ENCODE measurements around the gene LRRC4.

DNA sequence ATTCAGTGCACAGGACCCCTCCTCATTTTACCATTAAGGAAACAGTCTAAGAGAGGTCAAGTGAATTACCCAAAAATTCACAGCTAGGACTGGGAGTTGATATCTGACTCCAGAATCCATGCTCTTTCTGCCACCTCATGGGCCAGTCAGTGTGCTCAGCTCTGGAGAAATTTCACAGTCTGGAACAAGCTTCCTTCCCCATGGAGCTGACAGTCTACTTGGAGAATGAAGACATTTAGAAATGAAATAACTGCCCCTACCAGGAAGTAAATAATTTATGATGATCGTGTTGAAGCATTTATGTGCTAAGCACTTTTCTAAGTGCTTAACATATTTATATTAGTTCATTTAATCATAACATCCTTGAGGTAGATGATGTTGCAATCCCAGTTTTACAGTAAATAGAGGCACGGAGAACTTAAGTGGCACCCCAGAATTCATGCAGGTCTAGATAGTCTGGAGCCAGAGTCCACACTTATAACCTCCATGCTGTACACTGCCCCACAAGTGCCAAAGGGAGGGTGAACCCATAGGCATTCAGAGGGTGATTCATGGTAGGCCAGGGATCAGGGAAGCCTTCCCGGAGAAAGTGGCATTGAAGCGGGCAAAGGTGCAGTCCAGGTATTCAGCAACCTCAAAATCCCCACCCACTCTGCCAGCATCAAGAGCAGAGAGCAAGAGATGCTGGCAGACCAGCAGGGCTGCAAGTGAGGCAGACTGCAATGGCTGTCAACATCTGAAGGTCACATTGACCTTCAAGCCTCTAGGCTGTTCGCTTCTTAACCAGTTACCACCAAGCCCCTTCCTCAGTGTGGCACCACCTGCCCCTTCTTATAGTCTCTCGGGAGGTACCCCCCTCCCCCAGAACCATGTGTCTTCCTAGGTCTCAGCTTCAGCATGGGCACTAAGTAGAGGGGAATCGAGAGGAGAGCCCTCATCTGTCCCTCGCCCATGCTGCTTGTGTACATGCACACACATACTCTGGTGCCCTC, 38.4 kb upstream of the LRRC4 start:
- TF ChIP-seq CTCF (tag by site-specific recombination; IDR thresholded peaks at IDR 0.05) (no peak), ZNF112 (tag by site-specific recombination; IDR thresholded peaks at IDR 0.05) (no peak), TCF7L2 (IDR thresholded peaks at IDR 0.05; ENCODE audit: borderline replicate concordance, low read depth, low read length) (no peak), ZNF561 (tag by site-specific recombination; IDR thresholded peaks at IDR 0.05; ENCODE audit: borderline replicate concordance) (no peak), ZNF585B (tag by site-specific recombination; IDR thresholded peaks at IDR 0.05) (no peak), REPIN1 (tag by site-specific recombination; IDR thresholded peaks at IDR 0.05; ENCODE audit: low read depth) (no peak), ZNF660 (tag by site-specific recombination; IDR thresholded peaks at IDR 0.05) (no peak), ZNF354C (tag by site-specific recombination; IDR thresholded peaks at IDR 0.05; ENCODE audit: borderline replicate concordance, low read depth) (no peak), ZNF514 (tag by site-specific recombination; IDR thresholded peaks at IDR 0.05) (no peak), ZFP41 (tag by site-specific recombination; IDR thresholded peaks at IDR 0.05; ENCODE audit: borderline replicate concordance) (no peak)
- TF ChIP-seq, protein P1, sequence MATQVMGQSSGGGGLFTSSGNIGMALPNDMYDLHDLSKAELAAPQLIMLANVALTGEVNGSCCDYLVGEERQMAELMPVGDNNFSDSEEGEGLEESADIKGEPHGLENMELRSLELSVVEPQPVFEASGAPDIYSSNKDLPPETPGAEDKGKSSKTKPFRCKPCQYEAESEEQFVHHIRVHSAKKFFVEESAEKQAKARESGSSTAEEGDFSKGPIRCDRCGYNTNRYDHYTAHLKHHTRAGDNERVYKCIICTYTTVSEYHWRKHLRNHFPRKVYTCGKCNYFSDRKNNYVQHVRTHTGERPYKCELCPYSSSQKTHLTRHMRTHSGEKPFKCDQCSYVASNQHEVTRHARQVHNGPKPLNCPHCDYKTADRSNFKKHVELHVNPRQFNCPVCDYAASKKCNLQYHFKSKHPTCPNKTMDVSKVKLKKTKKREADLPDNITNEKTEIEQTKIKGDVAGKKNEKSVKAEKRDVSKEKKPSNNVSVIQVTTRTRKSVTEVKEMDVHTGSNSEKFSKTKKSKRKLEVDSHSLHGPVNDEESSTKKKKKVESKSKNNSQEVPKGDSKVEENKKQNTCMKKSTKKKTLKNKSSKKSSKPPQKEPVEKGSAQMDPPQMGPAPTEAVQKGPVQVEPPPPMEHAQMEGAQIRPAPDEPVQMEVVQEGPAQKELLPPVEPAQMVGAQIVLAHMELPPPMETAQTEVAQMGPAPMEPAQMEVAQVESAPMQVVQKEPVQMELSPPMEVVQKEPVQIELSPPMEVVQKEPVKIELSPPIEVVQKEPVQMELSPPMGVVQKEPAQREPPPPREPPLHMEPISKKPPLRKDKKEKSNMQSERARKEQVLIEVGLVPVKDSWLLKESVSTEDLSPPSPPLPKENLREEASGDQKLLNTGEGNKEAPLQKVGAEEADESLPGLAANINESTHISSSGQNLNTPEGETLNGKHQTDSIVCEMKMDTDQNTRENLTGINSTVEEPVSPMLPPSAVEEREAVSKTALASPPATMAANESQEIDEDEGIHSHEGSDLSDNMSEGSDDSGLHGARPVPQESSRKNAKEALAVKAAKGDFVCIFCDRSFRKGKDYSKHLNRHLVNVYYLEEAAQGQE (tag by site-specific recombination; IDR thresholded peaks at IDR 0.05): no peak
- TF ChIP-seq, protein P2, sequence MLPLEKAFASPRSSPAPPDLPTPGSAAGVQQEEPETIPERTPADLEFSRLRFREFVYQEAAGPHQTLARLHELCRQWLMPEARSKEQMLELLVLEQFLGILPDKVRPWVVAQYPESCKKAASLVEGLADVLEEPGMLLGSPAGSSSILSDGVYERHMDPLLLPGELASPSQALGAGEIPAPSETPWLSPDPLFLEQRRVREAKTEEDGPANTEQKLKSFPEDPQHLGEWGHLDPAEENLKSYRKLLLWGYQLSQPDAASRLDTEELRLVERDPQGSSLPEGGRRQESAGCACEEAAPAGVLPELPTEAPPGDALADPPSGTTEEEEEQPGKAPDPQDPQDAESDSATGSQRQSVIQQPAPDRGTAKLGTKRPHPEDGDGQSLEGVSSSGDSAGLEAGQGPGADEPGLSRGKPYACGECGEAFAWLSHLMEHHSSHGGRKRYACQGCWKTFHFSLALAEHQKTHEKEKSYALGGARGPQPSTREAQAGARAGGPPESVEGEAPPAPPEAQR (tag by site-specific recombination; IDR thresholded peaks at IDR 0.05): no peak
- TF ChIP-seq, protein P3, sequence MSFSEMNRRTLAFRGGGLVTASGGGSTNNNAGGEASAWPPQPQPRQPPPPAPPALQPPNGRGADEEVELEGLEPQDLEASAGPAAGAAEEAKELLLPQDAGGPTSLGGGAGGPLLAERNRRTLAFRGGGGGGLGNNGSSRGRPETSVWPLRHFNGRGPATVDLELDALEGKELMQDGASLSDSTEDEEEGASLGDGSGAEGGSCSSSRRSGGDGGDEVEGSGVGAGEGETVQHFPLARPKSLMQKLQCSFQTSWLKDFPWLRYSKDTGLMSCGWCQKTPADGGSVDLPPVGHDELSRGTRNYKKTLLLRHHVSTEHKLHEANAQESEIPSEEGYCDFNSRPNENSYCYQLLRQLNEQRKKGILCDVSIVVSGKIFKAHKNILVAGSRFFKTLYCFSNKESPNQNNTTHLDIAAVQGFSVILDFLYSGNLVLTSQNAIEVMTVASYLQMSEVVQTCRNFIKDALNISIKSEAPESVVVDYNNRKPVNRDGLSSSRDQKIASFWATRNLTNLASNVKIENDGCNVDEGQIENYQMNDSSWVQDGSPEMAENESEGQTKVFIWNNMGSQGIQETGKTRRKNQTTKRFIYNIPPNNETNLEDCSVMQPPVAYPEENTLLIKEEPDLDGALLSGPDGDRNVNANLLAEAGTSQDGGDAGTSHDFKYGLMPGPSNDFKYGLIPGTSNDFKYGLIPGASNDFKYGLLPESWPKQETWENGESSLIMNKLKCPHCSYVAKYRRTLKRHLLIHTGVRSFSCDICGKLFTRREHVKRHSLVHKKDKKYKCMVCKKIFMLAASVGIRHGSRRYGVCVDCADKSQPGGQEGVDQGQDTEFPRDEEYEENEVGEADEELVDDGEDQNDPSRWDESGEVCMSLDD (tag by site-specific recombination; IDR thresholded peaks at IDR 0.05): no peak

Data from HEK293 (cell line).